Activated CD4-positive, alpha-beta T cell treated with anti-CD3 and anti-CD28 coated beads for 4 hours (primary cell): ENCODE measurements around the gene KHK.

Experiments
- DNase-seq, 2 donors: peaks; one replicate each; pipeline ENCODE4 v3.0.0-alpha.2; 2020

KHK gene

GRCh38 chr2:27082773-27083409 lies 3.7 kb upstream of the KHK start:
- DNase-seq, result no peak

- no peak for DNase-seq
Observed at GRCh38 chr2:27083410-27084296, 2.9 kb upstream of the KHK start.

GRCh38 chr2:27084297-27085061 lies 2.1 kb upstream of the KHK start:
- DNase-seq, result no peak

GRCh38 chr2:27085062-27085672 lies 1.4 kb upstream of the KHK start:
- DNase-seq, result no peak

- no peak for DNase-seq
Observed at GRCh38 chr2:27085673-27086089, 891 bp upstream of the KHK start.

- DNase-seq, result peak; percentile 96 to 97
Observed at GRCh38 chr2:27086090-27086723, 365 bp upstream of the KHK start.

- DNase-seq, result no peak
Observed at GRCh38 chr2:27087823-27088410, 1.3 kb downstream of the KHK start.

GRCh38 chr2:27088634-27089033 lies 2.1 kb downstream of the KHK start:
- DNase-seq, result no peak

- no peak for DNase-seq
Observed at GRCh38 chr2:27089111-27089954, 2.8 kb downstream of the KHK start.

GRCh38 chr2:27091746-27092695 lies 5.4 kb downstream of the KHK start:
- no peak for DNase-seq

GRCh38 chr2:27092696-27093429 lies 6.3 kb downstream of the KHK start:
- no peak for DNase-seq

GRCh38 chr2:27093430-27094352 lies 7.1 kb downstream of the KHK start:
- DNase-seq, result no peak

GRCh38 chr2:27094353-27094984 lies 7.9 kb downstream of the KHK start:
- no peak for DNase-seq

GRCh38 chr2:27095427-27095744 lies 8.8 kb downstream of the KHK start:
- DNase-seq, result no peak

GRCh38 chr2:27095745-27096651 lies 9.4 kb downstream of the KHK start:
- DNase-seq, result peak in 1 of 2 donors; percentile 41

- DNase-seq, result no peak
Observed at GRCh38 chr2:27096748-27097297, 10.3 kb downstream of the KHK start.
